ENCODE measurements around the gene ERMARD. TPM values are rescaled to one million over a fixed set of nuclear protein-coding genes. Genes with fewer than 3 reads are reported as not detected.
"Not testable (repeated sequence)": the region's sequence is repeated elsewhere in the genome, so short reads cannot be mapped to it uniquely, and the experiment has no call there.

Gene ERMARD
- total RNA-seq, 1 donor from 2014 or later, result 32.4 TPM

GRCh38 chr6:169729961-169730360 lies 21.5 kb upstream of the ERMARD start:
- intact Hi-C loops (cut with micrococcal nuclease), result no loop called here

GRCh38 chr6:169738204-169738975 lies 13.0 kb upstream of the ERMARD start:
- intact Hi-C loops (cut with micrococcal nuclease), result no loop called here

- intact Hi-C loops (cut with micrococcal nuclease), result no loop called here
These were observed 12.4 kb upstream of the ERMARD start for GRCh38 chr6:169738976-169739529.

GRCh38 chr6:169741344-169741743 lies 10.1 kb upstream of the ERMARD start:
- intact Hi-C loops (cut with micrococcal nuclease), result no loop called here

GRCh38 chr6:169745405-169745804 lies 6.0 kb upstream of the ERMARD start:
- intact Hi-C loops (cut with micrococcal nuclease), result no loop called here

- intact Hi-C loops (cut with micrococcal nuclease), result no loop called here
These were observed 4.9 kb upstream of the ERMARD start for GRCh38 chr6:169746556-169746955.

- intact Hi-C loops (cut with micrococcal nuclease), result no loop called here
These were observed 727 bp downstream of the ERMARD start for GRCh38 chr6:169752074-169752623.

GRCh38 chr6:169755162-169755561 lies 3.7 kb downstream of the ERMARD start:
- intact Hi-C loops (cut with micrococcal nuclease), result no loop called here

- intact Hi-C loops (cut with micrococcal nuclease), result no loop called here
These were observed 11.9 kb downstream of the ERMARD start for GRCh38 chr6:169763308-169763707.

- intact Hi-C loops (cut with micrococcal nuclease), result no loop called here
These were observed 12.5 kb downstream of the ERMARD start for GRCh38 chr6:169763881-169764280.

- intact Hi-C loops (cut with micrococcal nuclease), result not testable (repeated sequence)
These were observed 14.4 kb downstream of the ERMARD start for GRCh38 chr6:169765789-169766188.

- intact Hi-C loops (cut with micrococcal nuclease), result no loop called here
These were observed 14.8 kb downstream of the ERMARD start for GRCh38 chr6:169766232-169766631.

- intact Hi-C loops (cut with micrococcal nuclease), result no loop called here
These were observed 15.7 kb downstream of the ERMARD start for GRCh38 chr6:169766921-169767736.

- intact Hi-C loops (cut with micrococcal nuclease), result no loop called here
These were observed 22.9 kb downstream of the ERMARD start for GRCh38 chr6:169774347-169774746.

GRCh38 chr6:169775321-169775720 lies 23.9 kb downstream of the ERMARD start:
- intact Hi-C loops (cut with micrococcal nuclease), result no loop called here

GRCh38 chr6:169776379-169776778 lies 25.0 kb downstream of the ERMARD start:
- intact Hi-C loops (cut with micrococcal nuclease), result no loop called here

- intact Hi-C loops (cut with micrococcal nuclease), result no loop called here
These were observed 26.5 kb downstream of the ERMARD start for GRCh38 chr6:169777896-169778295.

- intact Hi-C loops (cut with micrococcal nuclease), result no loop called here
These were observed 27.2 kb downstream of the ERMARD start for GRCh38 chr6:169778646-169779045.

GRCh38 chr6:169779092-169779815 lies 27.8 kb downstream of the ERMARD start:
- intact Hi-C loops (cut with micrococcal nuclease), result no loop called here

- intact Hi-C loops (cut with micrococcal nuclease), result no loop called here
These were observed 28.5 kb downstream of the ERMARD start for GRCh38 chr6:169779896-169780295.

- intact Hi-C loops (cut with micrococcal nuclease), result no loop called here
These were observed 29.2 kb downstream of the ERMARD start for GRCh38 chr6:169780571-169781091.
